ENCODE results near the gene SLC22A17.

- TF ChIP-seq, protein P1, sequence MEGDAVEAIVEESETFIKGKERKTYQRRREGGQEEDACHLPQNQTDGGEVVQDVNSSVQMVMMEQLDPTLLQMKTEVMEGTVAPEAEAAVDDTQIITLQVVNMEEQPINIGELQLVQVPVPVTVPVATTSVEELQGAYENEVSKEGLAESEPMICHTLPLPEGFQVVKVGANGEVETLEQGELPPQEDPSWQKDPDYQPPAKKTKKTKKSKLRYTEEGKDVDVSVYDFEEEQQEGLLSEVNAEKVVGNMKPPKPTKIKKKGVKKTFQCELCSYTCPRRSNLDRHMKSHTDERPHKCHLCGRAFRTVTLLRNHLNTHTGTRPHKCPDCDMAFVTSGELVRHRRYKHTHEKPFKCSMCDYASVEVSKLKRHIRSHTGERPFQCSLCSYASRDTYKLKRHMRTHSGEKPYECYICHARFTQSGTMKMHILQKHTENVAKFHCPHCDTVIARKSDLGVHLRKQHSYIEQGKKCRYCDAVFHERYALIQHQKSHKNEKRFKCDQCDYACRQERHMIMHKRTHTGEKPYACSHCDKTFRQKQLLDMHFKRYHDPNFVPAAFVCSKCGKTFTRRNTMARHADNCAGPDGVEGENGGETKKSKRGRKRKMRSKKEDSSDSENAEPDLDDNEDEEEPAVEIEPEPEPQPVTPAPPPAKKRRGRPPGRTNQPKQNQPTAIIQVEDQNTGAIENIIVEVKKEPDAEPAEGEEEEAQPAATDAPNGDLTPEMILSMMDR (conservative IDR thresholded peaks at IDR 0.05; ENCODE audit: low read length), result no peak
- no peak for TF ChIP-seq EZH2phosphoT487 (IDR thresholded peaks at IDR 0.05; ENCODE audit: borderline replicate concordance, low read depth, low read length)
Measured at GRCh38 chr14:23385642-23386265, 33.1 kb upstream of the SLC22A17 start.

Measured in OCI-LY7 (cell line).